OCI-LY7 (cell line): ENCODE results near the gene GAS7. TPM values are rescaled to one million over a fixed set of nuclear protein-coding genes. Genes with fewer than 3 reads are reported as not detected.

ENCODE experiments used
- BruUV-seq: library from RNA; stranded (reverse); fragments of 400-500 nt; replicated peaks from 2 replicates; lab custom pipeline; 2021; lab: Mats Ljungman, UMichigan
- CTCF ChIA-PET: fragments of 300-600 bp; sonication (Branson Sonifier 250); formaldehyde crosslinking; loops from one replicate; lab custom pipeline; 2022; ENCODE audit warnings: antibody characterized with exemption; ENCODE audit not compliant: unreplicated experiment; lab: Charles Lee
- POLR2A ChIA-PET: fragments of 300-600 bp; sonication (Branson Sonifier 250); formaldehyde crosslinking; loops from one replicate; lab custom pipeline; 2022; ENCODE audit warnings: antibody characterized with exemption; lab: Charles Lee
- DNase-seq: peaks from one replicate; pipeline ENCODE4 v3.0.0-alpha.2; 2015; ENCODE audit warnings: low spot score
- H2AFZ ChIP-seq: fragments of 200-600 bp; sonication (generic), shearing (Covaris generic); 2 replicates; pipeline ENCODE4 v1.6.1; 2014; ENCODE audit warnings: mild to moderate bottlenecking, antibody characterized with exemption, low read length, moderate library complexity
- H3K27ac ChIP-seq: fragments of 200-600 bp; sonication (generic); 2 replicates; pipeline ENCODE4 v1.5.1; 2014; ENCODE audit warnings: mixed run types, low read depth, mild to moderate bottlenecking, moderate library complexity, low read length, inconsistent platforms; ENCODE audit not compliant: poor library complexity, severe bottlenecking
- H3K36me3 ChIP-seq: fragments of 200-600 bp; sonication (generic); 2 replicates; pipeline ENCODE4 v1.6.1; 2014; ENCODE audit warnings: mild to moderate bottlenecking, antibody characterized with exemption, low read length, moderate library complexity, mixed read lengths; ENCODE audit not compliant: insufficient read depth
- H3K4me1 ChIP-seq: fragments of 200-600 bp; sonication (generic); 2 replicates; pipeline ENCODE4 v1.5.1; 2014; ENCODE audit warnings: mild to moderate bottlenecking, low read length; ENCODE audit not compliant: insufficient read depth, poor library complexity, severe bottlenecking
- H3K4me2 ChIP-seq: fragments of 200-600 bp; sonication (generic); 2 replicates; pipeline ENCODE4 v1.6.1; 2014; ENCODE audit warnings: mild to moderate bottlenecking, low read length
- H3K4me3 ChIP-seq: fragments of 200-600 bp; sonication (generic); 2 replicates; pipeline ENCODE4 v1.5.1; 2014; ENCODE audit warnings: mild to moderate bottlenecking, low read depth, low read length; ENCODE audit not compliant: poor library complexity, severe bottlenecking
- H3K79me2 ChIP-seq: fragments of 200-600 bp; sonication (generic); 2 replicates; pipeline ENCODE4 v1.6.1; 2016; ENCODE audit warnings: low read depth, mild to moderate bottlenecking, low read length, moderate library complexity, mixed read lengths; ENCODE audit not compliant: insufficient read depth
- H3K9me2 ChIP-seq: fragments of 200-600 bp; sonication (generic); 2 replicates; pipeline ENCODE4 v1.6.1; 2016; ENCODE audit warnings: mild to moderate bottlenecking, low read length, mixed read lengths; ENCODE audit not compliant: insufficient read depth
- H3K9me3 ChIP-seq: fragments of 200-600 bp; sonication (generic); 2 replicates; pipeline ENCODE4 v1.6.1; 2014; ENCODE audit warnings: mild to moderate bottlenecking, mixed run types, low read length, mixed read lengths
- H4K20me1 ChIP-seq: fragments of 200-600 bp; sonication (generic); 2 replicates; pipeline ENCODE4 v1.6.1; 2014; ENCODE audit warnings: mild to moderate bottlenecking, antibody characterized with exemption, low read length, moderate library complexity, mixed read lengths; ENCODE audit not compliant: insufficient read depth
- CTCF ChIP-seq: fragments of 200-600 bp; sonication (generic); conservative IDR thresholded peaks from 2 replicates; pipeline ENCODE4 v1.5.1; 2014; ENCODE audit warnings: mild to moderate bottlenecking, antibody characterized with exemption, low read length, moderate library complexity, mixed read lengths
- EZH2phosphoT487 ChIP-seq: fragments of 200-600 bp; sonication (generic); IDR thresholded peaks from 2 replicates; pipeline ENCODE4 v1.6.1; 2018; ENCODE audit warnings: low read depth, borderline replicate concordance, mild to moderate bottlenecking, mixed run types, antibody characterized with exemption, low read length, moderate library complexity, mixed read lengths
- intact Hi-C: fragments of 100-400 bp; cut with micrococcal nuclease; formaldehyde crosslinking; loops from one replicate; pipeline ENCODE4 v1.10.0; 2022; ENCODE audit not compliant: unreplicated experiment
- total RNA-seq, 2 experiments: library from RNA; depleted of rRNA in 1 of 2; stranded (reverse); fragments of >200 nt in 1 of 2; shearing (Covaris generic) in 1 of 2; gene quantifications; 2 replicates each; pipeline ENCODE4 v1.2.3, GENCODE V29; 2014 to 2022

Gene GAS7
- total RNA-seq, 2 experiments from 2014 or later = 1.5 TPM; not detected in 1

DNA sequence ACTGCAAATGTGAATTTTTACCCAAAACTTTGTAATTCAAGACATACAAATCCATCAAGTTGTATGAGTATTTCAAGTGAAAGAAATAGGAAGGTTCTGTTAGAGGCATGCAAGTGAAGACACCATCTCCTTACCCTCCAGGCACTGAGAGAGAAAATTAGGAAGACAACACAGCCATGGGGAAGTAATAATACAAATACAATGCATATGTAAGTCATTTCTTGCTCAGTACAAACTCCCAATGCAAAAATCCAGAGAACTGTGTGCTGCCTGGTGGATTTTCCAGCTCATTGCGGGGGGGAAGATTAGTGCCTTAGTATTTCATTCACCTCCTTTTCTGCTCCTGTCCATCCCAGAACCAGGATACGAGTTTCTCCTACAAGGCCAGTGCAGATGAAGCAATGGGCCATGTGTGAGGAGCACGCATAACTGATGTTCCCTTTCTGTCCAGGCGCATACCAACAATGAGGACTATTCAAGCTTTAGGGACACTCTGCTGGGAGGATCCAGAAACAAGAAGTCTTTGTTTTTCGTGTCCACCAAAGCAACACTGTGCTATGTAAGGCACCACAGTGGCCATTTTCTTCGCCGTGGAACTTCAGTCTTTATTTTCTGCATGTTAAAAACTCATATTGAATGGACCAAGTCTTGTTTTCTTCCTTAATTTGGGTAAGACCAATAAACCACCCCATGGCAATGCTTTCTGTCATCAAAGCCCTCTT lies 149.6 kb downstream of the GAS7 start:
- Histone ChIP-seq H2AFZ (no peak overlapping the region), H3K9me2 (no peaks in the 10 kb centered on the region), H3K9me3 (no peaks in the 10 kb centered on the region), H3K4me1 (no peaks in the 10 kb centered on the region), H3K4me3 (no peak overlapping the region), H3K27ac (no peak overlapping the region), H3K36me3 (no peaks in the 10 kb centered on the region), H4K20me1 (no peaks in the 10 kb centered on the region), H3K79me2 (no peaks in the 10 kb centered on the region), H3K4me2 (no peak overlapping the region)
- intact Hi-C loops = no loop called here
- ChIA-PET POLR2A (no interaction called here), CTCF (no interaction called here)
- DNase-seq = no peak
- TF ChIP-seq EZH2phosphoT487 (no peak), CTCF (no peak)
- no TSS peak for BruUV-seq

- no peaks in the 10 kb centered on the region for H3K36me3 ChIP-seq
- H3K4me1 ChIP-seq = no peaks in the 10 kb centered on the region
- no peak for DNase-seq
- BruUV-seq = no TSS peak
- POLR2A ChIA-PET = no interaction called here
- CTCF ChIA-PET = no interaction called here
- H3K9me2 ChIP-seq = no peaks in the 10 kb centered on the region
- no peaks in the 10 kb centered on the region for H3K79me2 ChIP-seq
- intact Hi-C loops = no loop called here
- H4K20me1 ChIP-seq = no peaks in the 10 kb centered on the region
- H3K4me2 ChIP-seq = no peak overlapping the region
- TF ChIP-seq CTCF (no peak), EZH2phosphoT487 (no peak)
- H2AFZ ChIP-seq = no peak overlapping the region
- H3K9me3 ChIP-seq = no peaks in the 10 kb centered on the region
- H3K4me3 ChIP-seq = no peak overlapping the region
- no peak overlapping the region for H3K27ac ChIP-seq
Measured at GRCh38 chr17:10046786-10047785, 151.3 kb downstream of the GAS7 start.
